GM18951 (cell line): Measurements from ENCODE around the gene CIAO3.

ENCODE experiments used
- POLR2A ChIP-seq: IDR thresholded peaks from 4 replicates; pipeline ENCODE4 v1.6.1; 2011; ENCODE audit warnings: mild to moderate bottlenecking; ENCODE audit not compliant: insufficient read length, insufficient read depth; ENCODE audit errors: extremely low read depth
- in situ Hi-C: fragments of 300-500 bp; cut with MboI; formaldehyde crosslinking; loops from one replicate; pipeline ENCODE4 v1.12.0; 2022; ENCODE audit warnings: low sequenced_read_pairs, mixed read lengths, inconsistent platforms; ENCODE audit not compliant: unreplicated experiment

The CIAO3 gene

GRCh38 chr16:683396-684070, 57.3 kb downstream of the CIAO3 start:
- in situ Hi-C loops: no loop called here
- TF ChIP-seq POLR2A: no peak

DNA sequence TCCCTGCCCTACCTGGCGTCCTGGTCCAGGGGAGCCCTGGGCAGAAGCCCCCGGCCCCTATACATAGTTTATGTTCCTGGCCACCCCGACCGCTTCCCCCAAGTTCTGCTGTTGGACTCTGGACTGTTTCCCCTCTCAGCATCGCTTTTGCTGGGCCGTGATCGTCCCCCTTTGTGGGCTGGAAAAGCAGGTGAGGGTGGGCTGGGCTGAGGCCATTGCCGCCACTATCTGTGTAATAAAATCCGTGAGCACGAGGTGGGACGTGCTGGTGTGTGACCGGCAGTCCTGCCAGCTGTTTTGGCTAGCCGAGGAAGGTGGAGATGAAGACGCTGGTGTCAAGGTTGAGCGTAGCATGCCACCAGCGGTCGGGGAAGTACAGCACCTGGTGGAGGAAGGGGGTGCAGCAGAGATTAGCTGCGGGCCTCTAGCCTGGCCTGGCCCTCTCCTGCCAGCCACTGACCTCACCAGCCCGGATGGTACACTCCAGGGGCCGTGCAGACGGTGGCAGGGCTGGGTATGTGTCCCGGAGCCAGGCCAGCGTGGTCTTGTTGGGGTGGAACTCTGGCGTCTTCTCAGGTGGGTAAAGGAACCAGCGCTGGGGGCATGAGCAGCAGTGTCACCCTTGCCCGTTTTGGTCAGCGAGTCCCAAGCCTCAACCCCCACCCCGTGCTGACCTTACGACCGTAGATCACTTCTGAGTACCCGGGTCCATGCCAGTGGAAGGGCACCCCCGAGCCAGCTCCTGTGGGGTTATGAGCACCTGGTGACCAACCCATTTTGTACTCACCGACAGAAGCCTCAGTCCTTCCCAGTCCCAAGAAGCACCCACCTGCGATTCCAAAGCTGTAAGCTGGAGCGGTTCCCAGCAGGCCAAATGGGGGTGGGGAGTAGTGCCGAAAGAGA, 58.1 kb downstream of the CIAO3 start:
- no peak for TF ChIP-seq POLR2A
- in situ Hi-C loops: no loop called here

DNA sequence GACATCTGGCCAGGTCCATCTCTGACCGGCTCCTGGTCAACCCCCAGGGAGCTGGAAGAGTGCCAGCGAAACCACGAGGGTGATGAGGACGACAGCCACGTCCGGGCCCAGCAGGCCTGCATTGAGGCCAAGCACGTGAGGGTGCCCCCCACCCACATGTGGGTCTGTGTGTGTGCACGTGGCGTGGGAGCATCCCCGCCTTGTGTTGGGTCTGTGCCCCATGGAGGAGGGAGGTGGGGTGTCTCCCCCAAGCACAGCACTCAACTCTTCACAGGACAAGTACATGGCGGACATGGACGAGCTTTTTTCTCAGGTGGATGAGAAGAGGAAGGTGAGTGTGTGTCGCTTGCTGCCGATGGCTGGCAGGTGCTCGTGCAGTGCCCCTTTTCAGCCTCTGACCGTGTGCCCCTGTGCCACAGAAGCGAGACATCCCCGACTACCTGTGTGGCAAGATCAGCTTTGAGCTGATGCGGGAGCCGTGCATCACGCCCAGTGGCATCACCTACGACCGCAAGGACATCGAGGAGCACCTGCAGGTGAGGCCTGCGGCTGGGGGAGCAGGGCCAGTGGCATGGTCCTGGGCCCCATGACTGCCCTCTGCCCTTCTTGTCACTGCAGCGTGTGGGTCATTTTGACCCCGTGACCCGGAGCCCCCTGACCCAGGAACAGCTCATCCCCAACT, 58.9 kb downstream of the CIAO3 start:
- in situ Hi-C loops: no loop called here
- no peak for TF ChIP-seq POLR2A

DNA sequence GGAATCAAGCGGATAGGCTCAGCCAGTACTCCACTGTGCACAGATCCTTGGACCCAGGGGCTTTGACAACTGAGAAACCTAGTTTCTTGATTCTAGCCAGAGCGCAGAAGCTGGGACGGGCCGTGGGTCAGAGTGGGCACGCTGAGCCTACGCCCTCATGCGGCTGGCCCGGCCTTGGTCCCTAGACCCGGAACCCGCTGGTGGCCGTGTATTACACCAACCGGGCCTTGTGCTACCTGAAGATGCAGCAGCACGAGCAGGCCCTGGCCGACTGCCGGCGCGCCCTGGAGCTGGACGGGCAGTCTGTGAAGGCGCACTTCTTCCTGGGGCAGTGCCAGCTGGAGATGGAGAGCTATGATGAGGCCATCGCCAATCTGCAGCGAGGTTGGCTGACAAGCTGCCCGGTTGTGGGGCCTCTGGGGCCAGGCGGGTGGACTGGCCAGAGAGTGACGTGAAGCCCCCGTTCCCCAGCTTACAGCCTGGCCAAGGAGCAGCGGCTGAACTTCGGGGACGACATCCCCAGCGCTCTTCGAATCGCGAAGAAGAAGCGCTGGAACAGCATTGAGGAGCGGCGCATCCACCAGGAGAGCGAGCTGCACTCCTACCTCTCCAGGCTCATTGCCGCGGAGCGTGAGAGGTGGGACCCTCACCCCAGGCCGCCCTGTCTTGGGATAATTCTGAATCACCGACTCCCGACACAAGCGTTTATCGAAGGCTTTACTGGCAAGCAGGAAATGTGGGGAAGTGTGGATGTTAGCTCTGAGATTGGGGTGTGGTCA, 59.6 kb downstream of the CIAO3 start:
- in situ Hi-C loops: no loop called here
- peak; percentile 24 for TF ChIP-seq POLR2A

GRCh38 chr16:680625-680945, 60.2 kb downstream of the CIAO3 start:
- in situ Hi-C loops: no loop called here
- TF ChIP-seq POLR2A: no peak

- TF ChIP-seq POLR2A: peak; percentile 94
- in situ Hi-C loops: no loop called here
Measured at GRCh38 chr16:679814-680624, 60.8 kb downstream of the CIAO3 start, which contains the start of gene STUB1. Gene STUB1 (plus strand): TSS chr16:680410. CDS start chr16:680526, 116 bp downstream.
